Measurements from ENCODE around the gene DTD2.

The DTD2 gene

DNA sequence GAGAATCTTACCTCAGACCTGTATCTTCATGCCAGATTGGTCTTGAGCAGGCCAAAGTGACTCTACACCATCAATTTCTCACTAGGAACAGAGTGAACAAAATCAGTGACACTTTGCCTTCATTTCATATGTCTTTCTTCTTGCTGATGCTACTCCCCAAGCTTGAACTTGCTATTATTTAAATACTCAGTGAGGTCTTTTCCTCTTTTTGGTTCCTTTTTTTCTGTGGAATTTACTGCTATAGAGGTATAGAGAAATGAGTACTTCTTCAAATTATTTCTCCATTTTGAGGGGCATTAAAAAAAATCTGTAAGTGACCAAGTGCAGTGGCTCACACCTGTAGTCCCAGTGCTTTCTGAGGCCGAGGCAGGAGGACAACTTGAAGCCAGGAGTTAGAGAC lies 30.6 kb upstream of the DTD2 start, which contains the start of gene GPR33:
TSS of gene GPR33 (minus strand) at position 154 of the 400 bp plus-strand sequence. CDS start 4,074 bp downstream, outside the sequence.
- H2BK120ac ChIP-seq (ENCODE audit: low read depth, low read length) = no peak within 1 kb of the TSS
- H2BK15ac ChIP-seq (replicated peaks; ENCODE audit: low read depth) = no peak within 1 kb of the TSS
- no peak within 1 kb of the TSS for H3K18ac ChIP-seq (ENCODE audit: low read length)
- no peak within 1 kb of the TSS for H3K4me2 ChIP-seq (ENCODE audit: low read length)
- no peaks in the 10 kb centered on the region for H3K79me2 ChIP-seq (ENCODE audit: control insufficient read depth, insufficient read depth, low read length)
- H3K27me3 ChIP-seq (ENCODE audit: insufficient read depth, low read length, poor library complexity) = no peaks in the 10 kb centered on the region
- H3K36me3 ChIP-seq (ENCODE audit: control insufficient read depth, insufficient read depth, low read length) = no peaks in the 10 kb centered on the region
- H3K4ac ChIP-seq (ENCODE audit: low read depth, low read length) = no peak within 1 kb of the TSS
- H3K4me1 ChIP-seq (ENCODE audit: control insufficient read depth, low read depth, low read length) = no peaks in the 10 kb centered on the region
- H3K4me3 ChIP-seq (ENCODE audit: low read length) = no peak within 1 kb of the TSS
- no peak within 1 kb of the TSS for H3K27ac ChIP-seq (ENCODE audit: low read depth, low read length)
- no peak within 1 kb of the TSS for H4K5ac ChIP-seq (ENCODE audit: low read length)
- no peak within 1 kb of the TSS for H3K9ac ChIP-seq (ENCODE audit: low read length)
- WGBS (ENCODE audit: extremely low coverage, insufficient coverage, low lambda C conversion rate) = no CpG with 5 or more reads among the region's 1 CpG
- H3K56ac ChIP-seq (ENCODE audit: low read length) = no peak within 1 kb of the TSS
- H2BK5ac ChIP-seq (ENCODE audit: low read length) = no peak within 1 kb of the TSS
- H3K23ac ChIP-seq (ENCODE audit: low read length) = no peak within 1 kb of the TSS
- no peak for DNase-seq
- H2AK5ac ChIP-seq (ENCODE audit: low read length) = no peak within 1 kb of the TSS
- no peaks in the 10 kb centered on the region for H3K79me1 ChIP-seq (ENCODE audit: low read length)
- H4K8ac ChIP-seq (ENCODE audit: low read depth, low read length) = no peak within 1 kb of the TSS

DNA sequence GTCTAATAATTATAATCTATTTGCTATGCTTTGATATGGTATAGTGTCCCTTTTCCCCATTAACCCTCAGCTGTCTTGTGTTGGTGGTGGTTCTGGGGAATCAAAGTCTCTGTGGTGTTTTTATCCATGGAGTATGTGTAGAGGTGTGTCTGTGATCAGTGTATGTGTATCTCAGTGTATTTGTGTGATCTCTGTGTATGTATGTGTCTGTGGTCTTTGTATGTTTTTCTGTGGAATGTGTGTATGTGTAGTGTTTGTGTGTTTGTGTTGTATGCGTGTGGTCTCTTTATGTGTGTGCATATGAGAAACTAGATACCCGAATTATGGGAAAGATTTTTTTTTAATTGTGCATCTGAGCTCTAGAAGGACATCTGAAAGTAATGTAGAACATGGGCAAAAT lies 29.5 kb upstream of the DTD2 start:
- H2AK5ac ChIP-seq (ENCODE audit: low read length) = no peak overlapping the region
- DNase-seq = no peak
- H3K18ac ChIP-seq (ENCODE audit: low read length) = no peak overlapping the region
- H3K27me3 ChIP-seq (ENCODE audit: insufficient read depth, low read length, poor library complexity) = no peaks in the 10 kb centered on the region
- no peak overlapping the region for H3K4ac ChIP-seq (ENCODE audit: low read depth, low read length)
- H3K27ac ChIP-seq (ENCODE audit: low read depth, low read length) = no peak overlapping the region
- H3K4me3 ChIP-seq (ENCODE audit: low read length) = no peak overlapping the region
- no peaks in the 10 kb centered on the region for H3K36me3 ChIP-seq (ENCODE audit: control insufficient read depth, insufficient read depth, low read length)
- H4K5ac ChIP-seq (ENCODE audit: low read length) = no peak overlapping the region
- WGBS (ENCODE audit: extremely low coverage, insufficient coverage, low lambda C conversion rate) = 100% methylated on average over 2 of the region's 2 CpGs
- H2BK15ac ChIP-seq (replicated peaks; ENCODE audit: low read depth) = no peak overlapping the region
- no peak overlapping the region for H2BK120ac ChIP-seq (ENCODE audit: low read depth, low read length)
- no peak overlapping the region for H2BK5ac ChIP-seq (ENCODE audit: low read length)
- H3K9ac ChIP-seq (ENCODE audit: low read length) = no peak overlapping the region
- no peak overlapping the region for H4K8ac ChIP-seq (ENCODE audit: low read depth, low read length)
- H3K56ac ChIP-seq (ENCODE audit: low read length) = no peak overlapping the region
- H3K79me1 ChIP-seq (ENCODE audit: low read length) = no peaks in the 10 kb centered on the region
- H3K4me1 ChIP-seq (ENCODE audit: control insufficient read depth, low read depth, low read length) = no peaks in the 10 kb centered on the region
- H3K4me2 ChIP-seq (ENCODE audit: low read length) = no peak overlapping the region
- H3K23ac ChIP-seq (ENCODE audit: low read length) = no peak overlapping the region
- H3K79me2 ChIP-seq (ENCODE audit: control insufficient read depth, insufficient read depth, low read length) = no peaks in the 10 kb centered on the region

DNA sequence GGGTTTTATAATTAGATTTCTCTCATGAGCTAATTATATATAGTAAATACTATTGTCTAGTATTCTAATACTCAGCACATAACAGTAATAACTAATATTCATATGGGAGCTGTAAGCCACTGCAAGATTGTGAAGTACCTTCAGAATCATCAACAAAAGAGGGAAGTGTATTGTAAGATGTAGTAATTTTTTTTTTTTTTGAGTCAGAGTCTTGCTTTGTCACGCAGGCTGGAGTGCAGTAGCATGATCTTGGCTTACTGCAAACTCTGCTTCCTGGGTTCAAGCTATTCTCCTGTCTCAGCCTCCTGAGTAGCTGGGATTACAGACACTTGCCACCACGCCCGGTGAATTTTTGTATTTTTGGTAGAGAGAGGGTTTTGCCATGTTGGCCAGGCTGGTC lies 27.4 kb upstream of the DTD2 start:
- Histone ChIP-seq H3K36me3 (ENCODE audit: control insufficient read depth, insufficient read depth, low read length) (no peaks in the 10 kb centered on the region), H3K56ac (ENCODE audit: low read length) (no peak overlapping the region), H2BK15ac (replicated peaks; ENCODE audit: low read depth) (no peak overlapping the region), H3K79me1 (ENCODE audit: low read length) (no peaks in the 10 kb centered on the region), H2BK5ac (ENCODE audit: low read length) (no peak overlapping the region), H2BK120ac (ENCODE audit: low read depth, low read length) (no peak overlapping the region), H3K4ac (ENCODE audit: low read depth, low read length) (no peak overlapping the region), H4K8ac (ENCODE audit: low read depth, low read length) (no peak overlapping the region), H3K4me2 (ENCODE audit: low read length) (no peak overlapping the region), H3K4me3 (ENCODE audit: low read length) (no peak overlapping the region), H3K4me1 (ENCODE audit: control insufficient read depth, low read depth, low read length) (no peaks in the 10 kb centered on the region), H3K9ac (ENCODE audit: low read length) (no peak overlapping the region), H3K23ac (ENCODE audit: low read length) (no peak overlapping the region), H3K18ac (ENCODE audit: low read length) (no peak overlapping the region), H3K79me2 (ENCODE audit: control insufficient read depth, insufficient read depth, low read length) (no peaks in the 10 kb centered on the region), H3K27me3 (ENCODE audit: insufficient read depth, low read length, poor library complexity) (no peaks in the 10 kb centered on the region), H3K27ac (ENCODE audit: low read depth, low read length) (no peak overlapping the region), H2AK5ac (ENCODE audit: low read length) (no peak overlapping the region), H4K5ac (ENCODE audit: low read length) (no peak overlapping the region)
- DNase-seq = no peak
- WGBS (ENCODE audit: extremely low coverage, insufficient coverage, low lambda C conversion rate) = no CpG with 5 or more reads among the region's 3 CpGs

DNA sequence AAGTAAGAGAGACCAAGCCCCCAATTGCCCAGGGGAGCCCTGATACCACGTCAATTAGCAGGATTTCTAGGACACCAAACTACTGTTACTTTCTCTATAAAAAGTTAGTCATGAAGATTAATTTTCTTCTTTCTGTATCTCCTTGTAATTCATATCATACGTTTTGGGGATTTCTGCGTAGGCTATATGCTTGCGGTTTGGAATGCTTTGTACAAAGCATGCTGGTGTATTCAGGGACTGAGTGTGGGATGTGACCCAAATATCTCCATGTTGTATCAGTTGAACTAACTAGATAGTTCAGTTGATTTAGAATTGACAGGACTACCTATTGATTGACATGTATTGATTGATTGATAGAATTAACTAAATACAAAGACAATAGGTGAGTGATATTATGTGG lies 22.9 kb upstream of the DTD2 start:
- Histone ChIP-seq H3K79me1 (ENCODE audit: low read length) (no peaks in the 10 kb centered on the region), H3K4ac (ENCODE audit: low read depth, low read length) (no peak overlapping the region), H3K27ac (ENCODE audit: low read depth, low read length) (no peak overlapping the region), H4K5ac (ENCODE audit: low read length) (no peak overlapping the region), H2BK120ac (ENCODE audit: low read depth, low read length) (no peak overlapping the region), H2BK5ac (ENCODE audit: low read length) (no peak overlapping the region), H3K18ac (ENCODE audit: low read length) (no peak overlapping the region), H3K27me3 (ENCODE audit: insufficient read depth, low read length, poor library complexity) (no peaks in the 10 kb centered on the region), H2BK15ac (replicated peaks; ENCODE audit: low read depth) (no peak overlapping the region), H3K9ac (ENCODE audit: low read length) (no peak overlapping the region), H3K36me3 (ENCODE audit: control insufficient read depth, insufficient read depth, low read length) (no peaks in the 10 kb centered on the region), H3K4me1 (ENCODE audit: control insufficient read depth, low read depth, low read length) (no peaks in the 10 kb centered on the region), H3K79me2 (ENCODE audit: control insufficient read depth, insufficient read depth, low read length) (no peaks in the 10 kb centered on the region), H3K4me3 (ENCODE audit: low read length) (no peak overlapping the region), H4K8ac (ENCODE audit: low read depth, low read length) (no peak overlapping the region), H3K56ac (ENCODE audit: low read length) (no peak overlapping the region), H2AK5ac (ENCODE audit: low read length) (no peak overlapping the region), H3K23ac (ENCODE audit: low read length) (no peak overlapping the region), H3K4me2 (ENCODE audit: low read length) (no peak overlapping the region)
- WGBS (ENCODE audit: extremely low coverage, insufficient coverage, low lambda C conversion rate) = no CpG with 5 or more reads among the region's 4 CpGs
- no peak for DNase-seq

DNA sequence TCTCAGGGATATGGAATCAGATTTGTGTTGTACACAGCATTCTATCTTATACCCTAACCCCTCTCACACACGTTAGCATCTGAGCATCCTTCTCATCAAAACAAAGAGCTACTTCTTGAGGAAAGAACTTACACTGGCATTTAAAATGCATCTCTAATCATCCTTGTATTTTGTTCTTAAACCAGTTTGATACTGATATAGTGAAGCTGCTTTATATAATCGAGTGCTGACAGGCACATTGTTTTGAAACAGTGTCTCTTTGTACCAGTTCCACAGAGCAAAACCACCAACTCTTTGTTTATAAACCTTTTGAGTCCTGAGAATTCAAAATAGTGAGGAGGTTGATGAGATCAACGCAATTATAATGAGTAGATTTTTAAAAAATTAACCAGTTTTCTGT lies 21.7 kb upstream of the DTD2 start:
- no peaks in the 10 kb centered on the region for H3K4me1 ChIP-seq (ENCODE audit: control insufficient read depth, low read depth, low read length)
- H3K27ac ChIP-seq (ENCODE audit: low read depth, low read length) = no peak overlapping the region
- H2BK15ac ChIP-seq (replicated peaks; ENCODE audit: low read depth) = no peak overlapping the region
- no peak overlapping the region for H3K4ac ChIP-seq (ENCODE audit: low read depth, low read length)
- H3K9ac ChIP-seq (ENCODE audit: low read length) = no peak overlapping the region
- H4K5ac ChIP-seq (ENCODE audit: low read length) = no peak overlapping the region
- no peak overlapping the region for H3K18ac ChIP-seq (ENCODE audit: low read length)
- H2BK5ac ChIP-seq (ENCODE audit: low read length) = no peak overlapping the region
- no peak overlapping the region for H2AK5ac ChIP-seq (ENCODE audit: low read length)
- no peak overlapping the region for H2BK120ac ChIP-seq (ENCODE audit: low read depth, low read length)
- no peaks in the 10 kb centered on the region for H3K27me3 ChIP-seq (ENCODE audit: insufficient read depth, low read length, poor library complexity)
- H4K8ac ChIP-seq (ENCODE audit: low read depth, low read length) = no peak overlapping the region
- no peaks in the 10 kb centered on the region for H3K36me3 ChIP-seq (ENCODE audit: control insufficient read depth, insufficient read depth, low read length)
- H3K79me1 ChIP-seq (ENCODE audit: low read length) = no peaks in the 10 kb centered on the region
- no peak overlapping the region for H3K4me3 ChIP-seq (ENCODE audit: low read length)
- no peak overlapping the region for H3K23ac ChIP-seq (ENCODE audit: low read length)
- no peak overlapping the region for H3K56ac ChIP-seq (ENCODE audit: low read length)
- no peaks in the 10 kb centered on the region for H3K79me2 ChIP-seq (ENCODE audit: control insufficient read depth, insufficient read depth, low read length)
- WGBS (ENCODE audit: extremely low coverage, insufficient coverage, low lambda C conversion rate) = 100% methylated on average over 1 of the region's 3 CpGs
- no peak overlapping the region for H3K4me2 ChIP-seq (ENCODE audit: low read length)
- DNase-seq = no peak

DNA sequence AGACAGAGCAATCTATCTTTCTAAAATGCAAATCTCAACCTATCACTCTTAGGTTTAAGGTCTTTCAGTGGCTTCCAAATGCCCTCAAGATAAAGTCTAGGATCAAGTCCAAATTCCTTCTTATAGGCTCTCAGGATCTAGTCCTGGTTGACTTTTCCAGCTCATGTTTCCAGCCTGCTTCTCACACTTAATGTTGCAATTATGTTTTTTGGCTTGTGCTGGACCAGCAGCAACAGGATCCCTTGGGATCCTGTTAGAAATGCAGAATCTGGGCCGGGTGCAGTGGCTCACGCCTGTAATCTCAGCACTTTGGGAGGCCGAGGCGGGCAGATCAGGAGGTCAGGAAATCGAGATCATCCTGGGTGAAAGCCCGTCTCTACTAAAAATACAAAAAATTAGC lies 19.9 kb upstream of the DTD2 start:
- no peak overlapping the region for H3K56ac ChIP-seq (ENCODE audit: low read length)
- no peaks in the 10 kb centered on the region for H3K36me3 ChIP-seq (ENCODE audit: control insufficient read depth, insufficient read depth, low read length)
- H4K8ac ChIP-seq (ENCODE audit: low read depth, low read length) = no peak overlapping the region
- no peak overlapping the region for H2BK120ac ChIP-seq (ENCODE audit: low read depth, low read length)
- no peaks in the 10 kb centered on the region for H3K79me2 ChIP-seq (ENCODE audit: control insufficient read depth, insufficient read depth, low read length)
- no CpG with 5 or more reads among the region's 6 CpGs for WGBS (ENCODE audit: extremely low coverage, insufficient coverage, low lambda C conversion rate)
- no peak for DNase-seq
- H2BK15ac ChIP-seq (replicated peaks; ENCODE audit: low read depth) = no peak overlapping the region
- H3K18ac ChIP-seq (ENCODE audit: low read length) = no peak overlapping the region
- H3K4me1 ChIP-seq (ENCODE audit: control insufficient read depth, low read depth, low read length) = no peaks in the 10 kb centered on the region
- no peak overlapping the region for H2AK5ac ChIP-seq (ENCODE audit: low read length)
- no peak overlapping the region for H4K5ac ChIP-seq (ENCODE audit: low read length)
- no peak overlapping the region for H3K23ac ChIP-seq (ENCODE audit: low read length)
- no peaks in the 10 kb centered on the region for H3K27me3 ChIP-seq (ENCODE audit: insufficient read depth, low read length, poor library complexity)
- H3K79me1 ChIP-seq (ENCODE audit: low read length) = no peaks in the 10 kb centered on the region
- H3K4me3 ChIP-seq (ENCODE audit: low read length) = no peak overlapping the region
- no peak overlapping the region for H3K4me2 ChIP-seq (ENCODE audit: low read length)
- H3K9ac ChIP-seq (ENCODE audit: low read length) = no peak overlapping the region
- no peak overlapping the region for H2BK5ac ChIP-seq (ENCODE audit: low read length)
- H3K27ac ChIP-seq (ENCODE audit: low read depth, low read length) = no peak overlapping the region
- no peak overlapping the region for H3K4ac ChIP-seq (ENCODE audit: low read depth, low read length)
